Measurements from ENCODE around the gene KLF4. TPM values are rescaled to one million over a fixed set of nuclear protein-coding genes. Genes with fewer than 3 reads are reported as not detected.

KLF4 gene
- polyA plus RNA-seq, 1 of the 3 experiments (the other 2 are of a cell fraction) = 7.2 TPM

DNA sequence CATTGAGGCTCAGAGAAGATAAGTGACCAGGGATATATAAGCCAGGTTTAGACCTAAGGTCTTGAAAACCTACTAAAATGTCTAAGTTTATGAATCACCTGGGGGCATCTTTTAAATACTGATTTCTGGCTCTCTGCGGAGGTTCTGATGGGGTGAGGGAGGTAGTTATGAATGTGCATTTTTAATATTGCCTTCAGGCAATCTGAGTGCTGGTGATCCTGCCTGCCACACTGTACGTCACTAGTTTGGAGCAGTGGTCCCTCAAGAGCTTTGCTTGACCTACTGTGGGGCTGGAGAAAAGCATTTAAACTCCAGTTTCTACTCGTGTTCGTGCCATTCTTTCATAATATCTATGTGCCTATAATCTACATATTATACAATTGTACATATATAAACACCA is 36.1 kb downstream of the KLF4 start:
- Histone ChIP-seq H3K36me3 (replicated peaks in 1 of 2; ENCODE audit: control insufficient read depth in 1 of 2, insufficient read depth in 2 of 2, low read length in 1 of 2) (no peaks in the 10 kb centered on the region), H3K27ac (ENCODE audit: low read depth in 2 of 2, low read length in 1 of 2) (no peak overlapping the region), H3K79me2 (ENCODE audit: insufficient read depth) (no peaks in the 10 kb centered on the region), H3K4me2 (no peak overlapping the region), H3K9me3 (no peaks in the 10 kb centered on the region), H2AFZ (ENCODE audit: low read depth) (no peak overlapping the region), H4K20me1 (ENCODE audit: insufficient read depth) (no peaks in the 10 kb centered on the region), H3F3A (replicated peaks; ENCODE audit: insufficient read depth) (no peaks in the 10 kb centered on the region), H3K27me3 (ENCODE audit: insufficient read depth) (peaks cover 22% of the 10 kb centered on the region; the same call in 1 of the 2 replicates), H3K9me2 (no peaks in the 10 kb centered on the region), H3K4me1 (ENCODE audit: control insufficient read depth in 1 of 2, insufficient read depth in 2 of 2, low read depth in 1 of 2, low read length in 1 of 2) (no peaks in the 10 kb centered on the region), H3K9ac (no peak overlapping the region), H3K4me3 (ENCODE audit: low read depth in 2 of 2, low read length in 1 of 2) (no peak overlapping the region)
- 17% methylated on average over 4 of the region's 4 CpGs for WGBS (ENCODE audit: low lambda C conversion rate)
- TF ChIP-seq, protein P1, sequence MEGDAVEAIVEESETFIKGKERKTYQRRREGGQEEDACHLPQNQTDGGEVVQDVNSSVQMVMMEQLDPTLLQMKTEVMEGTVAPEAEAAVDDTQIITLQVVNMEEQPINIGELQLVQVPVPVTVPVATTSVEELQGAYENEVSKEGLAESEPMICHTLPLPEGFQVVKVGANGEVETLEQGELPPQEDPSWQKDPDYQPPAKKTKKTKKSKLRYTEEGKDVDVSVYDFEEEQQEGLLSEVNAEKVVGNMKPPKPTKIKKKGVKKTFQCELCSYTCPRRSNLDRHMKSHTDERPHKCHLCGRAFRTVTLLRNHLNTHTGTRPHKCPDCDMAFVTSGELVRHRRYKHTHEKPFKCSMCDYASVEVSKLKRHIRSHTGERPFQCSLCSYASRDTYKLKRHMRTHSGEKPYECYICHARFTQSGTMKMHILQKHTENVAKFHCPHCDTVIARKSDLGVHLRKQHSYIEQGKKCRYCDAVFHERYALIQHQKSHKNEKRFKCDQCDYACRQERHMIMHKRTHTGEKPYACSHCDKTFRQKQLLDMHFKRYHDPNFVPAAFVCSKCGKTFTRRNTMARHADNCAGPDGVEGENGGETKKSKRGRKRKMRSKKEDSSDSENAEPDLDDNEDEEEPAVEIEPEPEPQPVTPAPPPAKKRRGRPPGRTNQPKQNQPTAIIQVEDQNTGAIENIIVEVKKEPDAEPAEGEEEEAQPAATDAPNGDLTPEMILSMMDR (IDR thresholded peaks at IDR 0.05) = no peak
- TF ChIP-seq GABPA (IDR thresholded peaks at IDR 0.05; ENCODE audit: low read depth) (no peak), EP300 (IDR thresholded peaks at IDR 0.05; ENCODE audit: borderline replicate concordance in 1 of 2, low read depth in 1 of 2, low read length in 1 of 2) (no peak), FOSL2 (IDR thresholded peaks at IDR 0.05; ENCODE audit: borderline replicate concordance, low read depth) (no peak), RCOR1 (IDR thresholded peaks at IDR 0.05; ENCODE audit: low read length) (no peak), JUND (IDR thresholded peaks at IDR 0.05) (no peak), RXRA (IDR thresholded peaks at IDR 0.05; ENCODE audit: borderline replicate concordance, low read depth) (no peak), NFIC (IDR thresholded peaks at IDR 0.05; ENCODE audit: borderline replicate concordance) (no peak), TCF12 (IDR thresholded peaks at IDR 0.05) (no peak), REST (IDR thresholded peaks at IDR 0.05; ENCODE audit: low read depth, low read length) (no peak), IRF3 (IDR thresholded peaks at IDR 0.05; ENCODE audit: low read depth, low read length) (no peak), YY1 (IDR thresholded peaks at IDR 0.05; ENCODE audit: low read depth) (no peak), ELF1 (IDR thresholded peaks at IDR 0.05) (no peak), EZH2phosphoT487 (IDR thresholded peaks at IDR 0.05; ENCODE audit: borderline replicate concordance, low read depth) (no peak), FOXJ3 (CRISPR knock-in tag; IDR thresholded peaks at IDR 0.05) (no peak), FOXM1 (IDR thresholded peaks at IDR 0.05; ENCODE audit: low read depth) (no peak), NRF1 (IDR thresholded peaks at IDR 0.05; ENCODE audit: low read depth, low read length) (no peak), POLR2AphosphoS5 (IDR thresholded peaks at IDR 0.05; ENCODE audit: low read depth, low read length) (no peak)
- DNase-seq = no peak
- ChIA-PET CTCF (interaction anchor here (0.9 to 1.1 kb wide), 2 partner anchors 9 to 12 kb away, joined by 3 to 7 read pairs; no protein-coding TSS in a partner anchor), POLR2A (no interaction called here)
